MM.1S (cell line): ENCODE measurements around the gene TAF9.

Source experiments
- EZH2 ChIP-seq: fragments of 300-600 bp; sonication (generic); optimal IDR thresholded peaks from 2 replicates; pipeline ENCODE3; 2017; ENCODE audit warnings: low read depth, mild to moderate bottlenecking, antibody characterized with exemption, low read length, mixed read lengths
- EZH2phosphoT487 ChIP-seq: fragments of 300-600 bp; sonication (generic); IDR thresholded peaks from 2 replicates; pipeline ENCODE4 v1.6.1; 2018; ENCODE audit warnings: antibody characterized with exemption, low read length
- TF ChIP-seq, protein P1 (sequence below): fragments of 300-600 bp; sonication (generic); IDR thresholded peaks from 2 replicates; pipeline ENCODE4 v1.5.1; 2016; ENCODE audit warnings: antibody characterized with exemption, low read length, mixed read lengths

DNA sequence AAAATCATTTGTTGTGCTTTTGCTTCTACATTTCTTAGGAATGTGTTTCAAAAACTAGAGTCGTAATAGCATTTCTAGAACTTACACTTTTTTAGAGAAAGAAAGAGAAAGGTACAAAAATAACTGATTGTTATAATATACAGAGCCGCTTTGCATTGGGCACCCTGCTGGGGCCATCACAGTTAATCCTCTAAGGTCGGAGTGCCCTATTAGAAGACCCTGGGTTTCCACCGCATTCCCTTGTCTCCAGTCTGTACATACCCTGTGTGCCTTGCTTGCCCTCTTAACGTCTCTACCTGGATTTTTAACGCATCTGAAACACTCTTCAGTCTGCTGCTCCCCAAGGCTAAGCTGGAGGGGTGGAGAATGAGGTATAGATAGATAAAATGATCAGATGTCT lies 46.9 kb upstream of the TAF9 start:
- TF ChIP-seq, protein P1, sequence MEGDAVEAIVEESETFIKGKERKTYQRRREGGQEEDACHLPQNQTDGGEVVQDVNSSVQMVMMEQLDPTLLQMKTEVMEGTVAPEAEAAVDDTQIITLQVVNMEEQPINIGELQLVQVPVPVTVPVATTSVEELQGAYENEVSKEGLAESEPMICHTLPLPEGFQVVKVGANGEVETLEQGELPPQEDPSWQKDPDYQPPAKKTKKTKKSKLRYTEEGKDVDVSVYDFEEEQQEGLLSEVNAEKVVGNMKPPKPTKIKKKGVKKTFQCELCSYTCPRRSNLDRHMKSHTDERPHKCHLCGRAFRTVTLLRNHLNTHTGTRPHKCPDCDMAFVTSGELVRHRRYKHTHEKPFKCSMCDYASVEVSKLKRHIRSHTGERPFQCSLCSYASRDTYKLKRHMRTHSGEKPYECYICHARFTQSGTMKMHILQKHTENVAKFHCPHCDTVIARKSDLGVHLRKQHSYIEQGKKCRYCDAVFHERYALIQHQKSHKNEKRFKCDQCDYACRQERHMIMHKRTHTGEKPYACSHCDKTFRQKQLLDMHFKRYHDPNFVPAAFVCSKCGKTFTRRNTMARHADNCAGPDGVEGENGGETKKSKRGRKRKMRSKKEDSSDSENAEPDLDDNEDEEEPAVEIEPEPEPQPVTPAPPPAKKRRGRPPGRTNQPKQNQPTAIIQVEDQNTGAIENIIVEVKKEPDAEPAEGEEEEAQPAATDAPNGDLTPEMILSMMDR = no peak
- TF ChIP-seq EZH2phosphoT487 = no peak
- no peak for TF ChIP-seq EZH2
